GM19035 (cell line): Measurements from ENCODE around the gene GARS1.

Experiments used
- ATAC-seq: cut with Tn5 transposase; IDR thresholded peaks from one replicate; pipeline ENCODE4 v1.9.1; 2021; ENCODE audit not compliant: unreplicated experiment

GARS1 gene

GRCh38 chr7:30654296-30655090, 59.8 kb downstream of the GARS1 start:
- no peak for ATAC-seq

DNA sequence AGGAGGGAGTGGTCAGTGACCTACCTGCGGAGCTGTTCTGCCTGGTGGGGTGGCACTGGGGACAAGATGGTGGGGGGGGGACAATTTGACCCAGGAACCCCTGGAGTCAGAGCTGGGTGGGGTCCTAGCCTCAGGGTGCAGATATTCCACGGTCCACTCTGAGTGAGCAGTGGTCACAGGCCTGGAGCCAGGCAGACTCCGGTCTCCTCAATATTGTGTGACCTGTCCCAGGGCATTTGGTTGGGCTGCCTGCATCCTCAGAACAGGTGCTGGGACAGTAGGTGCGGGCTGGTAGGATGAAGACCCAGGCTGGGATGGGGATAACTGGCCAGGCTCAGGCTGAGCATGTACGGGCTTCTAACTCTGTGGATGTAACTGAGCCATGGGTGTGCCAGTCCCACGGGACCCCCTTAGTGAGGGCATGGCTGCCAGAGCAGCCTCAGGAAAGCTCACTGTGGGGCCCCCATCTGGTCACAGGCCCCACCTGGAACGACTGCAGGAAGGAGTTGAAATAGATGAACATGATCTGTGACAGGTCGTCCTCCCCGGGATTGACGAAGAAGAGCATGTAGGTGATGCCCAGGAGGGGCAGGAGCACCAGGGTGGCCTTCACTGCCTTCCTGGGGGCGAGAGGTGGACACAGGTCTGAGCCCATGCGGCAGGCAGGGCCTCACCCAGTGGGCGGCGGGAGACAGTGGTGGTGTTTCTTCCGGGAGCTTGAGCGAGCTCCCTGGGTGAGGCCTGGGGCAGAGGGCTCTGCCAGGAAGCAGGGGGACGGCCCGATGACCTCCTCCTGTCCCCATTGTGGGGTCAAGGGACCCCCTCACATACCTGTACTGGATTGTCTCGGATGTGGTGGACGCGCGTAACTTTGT, 60.7 kb downstream of the GARS1 start:
- no peak for ATAC-seq

- no peak for ATAC-seq
Measured at GRCh38 chr7:30656006-30656957, 61.6 kb downstream of the GARS1 start.

DNA sequence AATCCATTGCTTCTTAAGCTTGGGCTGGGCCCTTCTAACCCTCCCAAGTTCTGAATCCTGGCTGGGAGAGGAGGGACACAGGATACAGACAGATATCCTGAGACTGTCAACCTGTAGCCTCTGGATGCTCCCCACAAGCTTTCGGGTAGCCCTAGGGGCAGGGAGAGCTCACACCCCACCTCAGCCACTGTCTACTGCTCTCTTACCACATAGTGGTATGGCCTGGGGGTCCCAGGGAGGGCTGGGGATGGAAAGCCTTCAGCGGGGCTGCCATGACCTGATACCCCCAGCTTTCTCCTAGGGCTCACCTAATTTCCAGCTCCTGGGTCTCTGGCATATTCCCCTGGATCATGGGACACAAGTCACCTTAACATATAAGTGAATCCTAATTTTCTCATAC, 62.5 kb downstream of the GARS1 start:
- ATAC-seq: no peak

DNA sequence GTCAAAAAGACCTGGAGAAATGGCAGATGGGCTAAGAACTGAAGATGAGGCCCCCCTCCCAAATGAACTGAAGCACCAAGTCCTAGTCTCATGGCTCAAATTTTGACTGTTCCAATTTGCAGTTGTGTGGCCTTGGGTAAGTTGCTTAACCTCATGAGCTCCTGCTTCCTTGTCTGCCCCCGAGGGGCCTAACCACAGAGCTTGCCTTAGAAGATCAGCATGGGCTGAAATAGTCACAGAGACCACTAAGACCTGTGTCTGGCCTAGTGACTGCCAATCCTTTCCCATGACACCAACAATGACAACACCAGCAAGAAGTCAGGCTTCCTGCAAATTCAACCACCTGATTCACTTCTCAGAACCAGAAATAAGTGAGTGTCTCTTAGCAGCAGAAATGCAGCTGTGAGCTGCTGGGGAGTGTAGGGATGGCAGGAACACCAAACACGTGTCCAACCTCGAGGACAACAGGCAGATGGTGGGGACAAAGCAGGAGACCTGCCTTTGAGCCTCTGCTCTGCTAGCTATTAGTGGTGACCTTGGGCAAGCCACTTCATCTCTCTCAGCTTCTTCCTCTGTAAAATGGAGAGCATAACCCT, 63.9 kb downstream of the GARS1 start:
- ATAC-seq: no peak

DNA sequence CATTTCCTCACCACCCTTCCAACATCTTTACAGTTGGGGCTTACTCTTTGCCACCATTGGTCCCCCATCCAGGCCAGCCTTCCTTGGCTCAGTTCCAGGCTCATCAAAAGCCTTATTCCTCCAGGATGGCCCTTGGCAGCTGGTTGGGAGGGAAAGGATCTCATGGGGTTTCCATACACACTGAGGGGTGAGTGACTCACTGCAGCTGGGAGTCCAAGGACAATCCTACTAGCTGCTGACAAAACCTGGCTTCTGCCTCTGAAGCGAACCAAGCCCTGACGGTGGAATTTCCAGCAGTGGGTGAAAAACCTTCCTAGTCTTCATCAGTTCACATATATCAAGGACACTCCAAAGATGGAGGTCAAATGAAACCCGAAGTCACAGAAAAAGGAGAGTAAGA, 64.6 kb downstream of the GARS1 start:
- ATAC-seq: no peak

- no peak for ATAC-seq
Measured at GRCh38 chr7:30660331-30661255, 65.9 kb downstream of the GARS1 start.

- ATAC-seq: no peak
Measured at GRCh38 chr7:30661926-30662325, 67.2 kb downstream of the GARS1 start.

- no peak for ATAC-seq
Measured at GRCh38 chr7:30662431-30662939, 67.8 kb downstream of the GARS1 start.

GRCh38 chr7:30663414-30663813, 68.7 kb downstream of the GARS1 start:
- no peak for ATAC-seq

- ATAC-seq: no peak
Measured at GRCh38 chr7:30664184-30664885, 69.7 kb downstream of the GARS1 start.

GRCh38 chr7:30665043-30665442, 70.4 kb downstream of the GARS1 start:
- no peak for ATAC-seq

GRCh38 chr7:30665449-30665848, 70.8 kb downstream of the GARS1 start:
- ATAC-seq: no peak

DNA sequence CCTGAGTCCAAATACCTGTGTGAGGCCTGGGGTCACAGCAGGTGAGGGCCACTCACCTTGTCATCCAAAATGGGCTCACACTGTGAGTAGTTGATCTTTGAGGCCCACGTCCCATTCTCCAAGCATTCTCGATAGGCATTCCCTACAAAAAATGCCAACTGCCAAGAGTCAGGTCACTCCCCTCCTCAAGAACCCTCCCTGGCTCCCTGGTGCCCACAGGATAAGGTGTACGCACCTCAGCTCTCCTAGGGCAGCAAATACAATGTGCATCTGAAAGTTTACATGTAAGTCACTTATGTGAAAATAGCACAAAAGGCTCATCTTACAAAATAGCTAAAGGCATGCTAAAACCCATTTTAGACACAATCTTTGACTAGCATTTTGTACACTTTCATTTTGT, 72.5 kb downstream of the GARS1 start:
- no peak for ATAC-seq

- ATAC-seq: no peak
Measured at GRCh38 chr7:30668102-30668501, 73.4 kb downstream of the GARS1 start.

DNA sequence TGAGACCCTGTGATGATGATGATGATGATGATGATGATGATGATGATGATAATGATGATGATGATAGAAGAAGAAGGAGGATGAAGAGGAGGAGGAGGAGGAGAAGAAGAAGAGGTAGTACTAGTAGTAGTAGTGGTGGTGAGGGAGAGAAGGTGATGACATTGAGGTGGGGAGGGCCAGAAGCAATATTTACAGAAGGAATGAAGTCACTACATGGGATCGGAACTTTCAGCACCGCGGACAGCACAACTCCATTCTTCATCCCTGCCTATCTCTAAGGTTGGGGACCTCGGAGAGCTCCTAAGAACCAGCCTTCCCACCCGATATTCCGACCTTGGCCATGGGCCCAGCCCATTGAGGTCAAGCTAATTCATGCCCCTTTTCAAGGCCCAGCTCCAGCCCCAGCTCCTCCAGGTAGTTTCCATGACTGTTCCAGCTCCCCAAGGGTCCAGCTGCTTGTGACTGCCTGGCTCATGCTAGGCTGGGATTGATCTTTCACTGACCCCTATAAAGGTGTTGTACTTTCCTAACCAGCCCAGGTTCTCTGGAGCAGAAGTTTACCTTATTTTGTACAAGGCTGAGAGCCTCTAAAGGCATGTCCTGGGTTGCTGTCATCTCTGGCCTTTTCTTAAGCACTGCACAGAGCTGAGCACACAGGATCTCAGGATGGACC, 77.3 kb downstream of the GARS1 start:
- ATAC-seq: no peak

- no peak for ATAC-seq
Measured at GRCh38 chr7:30674420-30674819, 79.7 kb downstream of the GARS1 start.

DNA sequence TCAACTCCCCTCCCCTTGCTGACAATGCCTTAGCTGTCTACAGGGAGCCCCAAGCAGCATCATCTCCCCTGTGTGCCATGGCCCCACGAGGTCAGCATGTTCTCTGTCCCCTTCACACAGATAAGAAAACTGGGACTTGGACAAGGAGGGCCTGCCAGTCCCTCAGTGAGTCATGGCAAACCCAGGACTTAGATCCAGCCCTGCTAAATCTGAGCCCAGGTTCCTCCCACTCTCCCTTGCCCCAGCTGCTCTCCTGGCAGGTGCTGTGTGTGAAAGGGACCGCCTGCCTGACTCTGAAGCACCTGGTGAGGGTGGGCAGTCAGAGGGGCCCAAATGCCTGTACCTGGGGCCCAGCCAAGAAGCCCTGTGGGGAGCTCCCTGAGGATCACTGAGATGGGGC, 80.2 kb downstream of the GARS1 start:
- ATAC-seq: no peak
